H1 (cell line): ENCODE results near the gene TRPV4. TPM values are rescaled to one million over a fixed set of nuclear protein-coding genes. Genes with fewer than 3 reads are reported as not detected.

Experiments used
- CTCF ChIA-PET: fragments of 300-600 bp; sonication (Branson Sonifier 250); formaldehyde crosslinking; loops from one replicate; lab custom pipeline; 2021; ENCODE audit not compliant: partially characterized antibody; lab: Charles Lee
- POLR2A ChIA-PET: fragments of 300-600 bp; sonication (Branson Sonifier 250); formaldehyde crosslinking; loops from one replicate; lab custom pipeline; 2021; ENCODE audit warnings: inconsistent platforms; ENCODE audit not compliant: partially characterized antibody; lab: Charles Lee
- DNase-seq, 2 experiments: peaks; one replicate each; pipeline versions ENCODE4 v3.0.0 to v3.0.0-alpha.2; 2010 to 2022; ENCODE audit warnings: low spot score in 2 of 2, low read depth in 1 of 2, mixed read lengths in 1 of 2
- FAIRE-seq: peaks from 2 replicates; lab custom pipeline; 2011; peaks lifted over from hg19 to GRCh38; lab: Jason Lieb, UNC
- H2AFZ ChIP-seq: 2 replicates; pipeline ENCODE4 v1.8.1; 2012; ENCODE audit warnings: low read length, inconsistent platforms
- H2AK5ac ChIP-seq: 2 replicates; pipeline ENCODE4 v1.6.1; 2013; ENCODE audit warnings: low read depth, low read length
- H2BK120ac ChIP-seq: replicated peaks from 2 replicates; pipeline ENCODE3; 2013; ENCODE audit warnings: low read depth, low read length, inconsistent platforms
- H2BK12ac ChIP-seq: 2 replicates; pipeline ENCODE4 v1.6.1; 2013; ENCODE audit warnings: low read depth, low read length
- H2BK15ac ChIP-seq: 2 replicates; pipeline ENCODE4 v1.6.1; 2013; ENCODE audit warnings: low read length
- H2BK20ac ChIP-seq: 2 replicates; pipeline ENCODE4 v1.6.1; 2013; ENCODE audit warnings: low read length
- H2BK5ac ChIP-seq: 2 replicates; pipeline ENCODE4 v1.6.1; 2013; ENCODE audit warnings: low read depth, low read length
- H3K14ac ChIP-seq: 2 replicates; pipeline ENCODE4 v1.6.1; 2013; ENCODE audit warnings: inconsistent platforms; ENCODE audit not compliant: insufficient read length
- H3K18ac ChIP-seq: 2 replicates; pipeline ENCODE4 v1.6.1; 2013; ENCODE audit warnings: low read length; ENCODE audit errors: extremely low read depth
- H3K23ac ChIP-seq: 2 replicates; pipeline ENCODE4 v1.6.1; 2013; ENCODE audit warnings: inconsistent platforms; ENCODE audit not compliant: insufficient read length
- H3K23me2 ChIP-seq: 2 replicates; pipeline ENCODE4 v1.6.1; 2013; ENCODE audit warnings: low read depth, low read length
- H3K27ac ChIP-seq: 2 replicates; pipeline ENCODE4 v1.6.1; 2011; ENCODE audit warnings: low read depth, low read length, inconsistent platforms
- H3K27me3 ChIP-seq, 4 experiments: replicated peaks in 1 of 4; 1 replicate in 1 of 4; 2 replicates in 3 of 4; pipeline versions ENCODE4 v1.6.1 to v1.8.1; 2011 to 2013; ENCODE audit warnings: low read length in 3 of 4, mild to moderate bottlenecking in 3 of 4, inconsistent platforms in 2 of 4, mixed read lengths in 2 of 4, moderate library complexity in 1 of 4; ENCODE audit not compliant: control insufficient read depth in 3 of 4, insufficient read depth in 3 of 4; ENCODE audit errors: extremely low read depth in 1 of 4
- H3K36me3 ChIP-seq, 4 experiments: 2 replicates each; pipeline versions ENCODE4 v1.6.1 to v1.8.1; 2011 to 2013; ENCODE audit warnings: mild to moderate bottlenecking in 4 of 4, low read length in 3 of 4, moderate library complexity in 2 of 4, control low read depth in 1 of 4, inconsistent platforms in 1 of 4; ENCODE audit not compliant: insufficient read depth in 4 of 4, control insufficient read depth in 2 of 4
- H3K4ac ChIP-seq: replicated peaks from 2 replicates; pipeline ENCODE3; 2013; ENCODE audit warnings: low read length, low read depth, mixed read lengths, inconsistent platforms; ENCODE audit not compliant: insufficient read length
- H3K4me1 ChIP-seq, 4 experiments: replicated peaks in 1 of 4; 1 replicate in 1 of 4; 2 replicates in 3 of 4; pipeline versions ENCODE4 v1.6.1 to v1.8.1; 2011 to 2013; ENCODE audit warnings: low read length in 3 of 4, inconsistent platforms in 2 of 4, mixed read lengths in 1 of 4; ENCODE audit not compliant: insufficient read depth in 4 of 4, control insufficient read depth in 3 of 4
- H3K4me2 ChIP-seq, 2 experiments: 2 replicates each; pipeline versions ENCODE4 v1.6.1 to v1.8.1; 2011 to 2013; ENCODE audit warnings: low read depth in 2 of 2, low read length in 2 of 2, control low read depth in 1 of 2, inconsistent platforms in 1 of 2, mild to moderate bottlenecking in 1 of 2; ENCODE audit not compliant: insufficient read depth in 1 of 2
- H3K4me3 ChIP-seq, 4 experiments: fragments of 200-600, 300-600 bp in 1 of 4; sonication (generic), shearing (Covaris generic), sonication (Bioruptor Twin) in 1 of 4; 2 replicates each; pipeline versions ENCODE4 v1.5.1 to v1.8.1; 2011 to 2016; ENCODE audit warnings: low read length in 4 of 4, low read depth in 3 of 4, control low read depth in 2 of 4, inconsistent platforms in 2 of 4, mild to moderate bottlenecking in 2 of 4, mixed read lengths in 1 of 4, moderate library complexity in 1 of 4; ENCODE audit not compliant: insufficient read depth in 2 of 4; ENCODE audit errors: extremely low read depth in 1 of 4
- H3K56ac ChIP-seq: replicated peaks from 2 replicates; pipeline ENCODE3; 2013; ENCODE audit warnings: low read depth, mild to moderate bottlenecking, mixed read lengths, low read length, inconsistent platforms; ENCODE audit not compliant: insufficient read length
- H3K79me1 ChIP-seq: 2 replicates; pipeline ENCODE4 v1.6.1; 2013; ENCODE audit warnings: low read depth, low read length, control low read depth
- H3K79me2 ChIP-seq, 2 experiments: 2 replicates each; pipeline versions ENCODE4 v1.6.1 to v1.8.1; 2012 to 2013; ENCODE audit warnings: low read length in 2 of 2, mild to moderate bottlenecking in 2 of 2, inconsistent platforms in 1 of 2; ENCODE audit not compliant: insufficient read depth in 2 of 2, control insufficient read depth in 1 of 2
- H3K9ac ChIP-seq, 4 experiments: replicated peaks in 1 of 4; 1 replicate in 1 of 4; 2 replicates in 3 of 4; pipeline versions ENCODE4 v1.6.1 to v1.8.1; 2011 to 2013; ENCODE audit warnings: low read depth in 3 of 4, low read length in 3 of 4, control low read depth in 2 of 4, mild to moderate bottlenecking in 2 of 4, moderate library complexity in 2 of 4, inconsistent platforms in 1 of 4; ENCODE audit errors: extremely low read depth in 1 of 4
- H3K9me3 ChIP-seq, 2 experiments: 2 replicates each; pipeline versions ENCODE4 v1.6.1 to v1.8.1; 2012 to 2013; ENCODE audit warnings: mild to moderate bottlenecking in 2 of 2, moderate library complexity in 2 of 2, control low read depth in 1 of 2, inconsistent platforms in 1 of 2, low read depth in 1 of 2, low read length in 1 of 2, mixed read lengths in 1 of 2; ENCODE audit not compliant: insufficient read depth in 2 of 2
- H4K20me1 ChIP-seq, 2 experiments: replicated peaks in 1 of 2; 2 replicates each; pipeline versions ENCODE3 to v1.8.1; 2011 to 2013; ENCODE audit warnings: inconsistent platforms in 2 of 2, low read length in 2 of 2, mild to moderate bottlenecking in 1 of 2; ENCODE audit not compliant: insufficient read depth in 2 of 2, control insufficient read depth in 1 of 2
- H4K5ac ChIP-seq: 2 replicates; pipeline ENCODE4 v1.6.1; 2013; ENCODE audit warnings: low read length, low read depth, mixed read lengths, inconsistent platforms; ENCODE audit not compliant: insufficient read length
- H4K8ac ChIP-seq: 2 replicates; pipeline ENCODE4 v1.8.0; 2013; ENCODE audit warnings: mild to moderate bottlenecking, moderate library complexity, low read length, inconsistent platforms; ENCODE audit not compliant: insufficient read depth; ENCODE audit errors: extremely low read depth
- H4K91ac ChIP-seq: replicated peaks from 2 replicates; pipeline ENCODE3; 2013; ENCODE audit warnings: low read length, mixed read lengths, inconsistent platforms; ENCODE audit not compliant: insufficient read length
- ATF3 ChIP-seq: IDR thresholded peaks from 2 replicates; pipeline ENCODE4 v1.6.1; 2011; ENCODE audit warnings: low read depth, mild to moderate bottlenecking, low read length; ENCODE audit not compliant: insufficient read depth
- CEBPB ChIP-seq: IDR thresholded peaks from 2 replicates; pipeline ENCODE4 v1.6.1; 2012; ENCODE audit warnings: low read depth, low read length
- CHD1 ChIP-seq: IDR thresholded peaks from 2 replicates; pipeline ENCODE4 v1.6.1; 2012; ENCODE audit warnings: low read depth, low read length, improper control_type of control experiment
- CREB1 ChIP-seq: IDR thresholded peaks from 2 replicates; pipeline ENCODE4 v1.6.1; 2012; ENCODE audit warnings: inconsistent platforms
- FOSL1 ChIP-seq: IDR thresholded peaks from 2 replicates; pipeline ENCODE4 v1.6.1; 2011; ENCODE audit warnings: mild to moderate bottlenecking, low read depth, low read length, moderate library complexity; ENCODE audit not compliant: insufficient read depth
- GTF2F1 ChIP-seq: IDR thresholded peaks from 2 replicates; pipeline ENCODE4 v1.6.1; 2012; ENCODE audit warnings: low read depth, low read length, improper control_type of control experiment, borderline replicate concordance
- NANOG ChIP-seq: IDR thresholded peaks from 2 replicates; pipeline ENCODE4 v1.6.1; 2011; ENCODE audit warnings: low read length, low read depth, mild to moderate bottlenecking, inconsistent platforms; ENCODE audit not compliant: insufficient read depth, poor library complexity, severe bottlenecking
- POU5F1 ChIP-seq: IDR thresholded peaks from 2 replicates; pipeline ENCODE4 v1.6.1; 2011; ENCODE audit warnings: low read depth, mild to moderate bottlenecking, low read length, moderate library complexity
- RBBP5 ChIP-seq: IDR thresholded peaks from 2 replicates; pipeline ENCODE4 v1.7.1; 2012; ENCODE audit warnings: low read depth, mild to moderate bottlenecking, inconsistent platforms, low read length, moderate library complexity, borderline replicate concordance
- SP1 ChIP-seq: IDR thresholded peaks from 2 replicates; pipeline ENCODE4 v1.6.1; 2011; ENCODE audit warnings: low read depth, low read length
- TAF7 ChIP-seq: optimal IDR thresholded peaks from 2 replicates; pipeline ENCODE3; 2011; ENCODE audit warnings: low read depth, mild to moderate bottlenecking, inconsistent platforms, low read length, moderate library complexity, borderline replicate concordance
- TEAD4 ChIP-seq: IDR thresholded peaks from 2 replicates; pipeline ENCODE4 v1.6.1; 2012; ENCODE audit warnings: low read depth, low read length, inconsistent platforms, mixed read lengths
- WGBS, 2 experiments: shearing (Covaris generic) in 1 of 2; methylation state at CpG; one replicate each; pipeline versions ENCODE4 v1.1.6 to v1.1.7; 2013 to 2015; ENCODE audit warnings: low lambda C conversion rate in 2 of 2, mixed read lengths in 2 of 2, inconsistent platforms in 1 of 2, low coverage in 1 of 2, missing lambda C conversion rate in 1 of 2; ENCODE audit not compliant: insufficient replicate concordance in 2 of 2, insufficient coverage in 1 of 2, insufficient read length in 1 of 2; ENCODE audit errors: extremely low coverage in 1 of 2, missing lambda C conversion rate in 1 of 2; 5-methylcytosine and 5-hydroxymethylcytosine counted together
- polyA plus RNA-seq, 7 experiments: library from polyadenylated mRNA; depleted of rRNA in 3 of 7; stranded (reverse) in 5 of 7; unstranded in 2 of 7; fragments of >200 nt in 5 of 7; fragments of 200-250 nt in 2 of 7; gene quantifications; 1 replicate in 5 of 7; 2 replicates in 1 of 7; 4 replicates in 1 of 7; pipeline versions ENCODE4 v1.2.1 to v1.2.3, GENCODE V29; 2011 to 2013; ENCODE audit warnings: missing spikeins in 2 of 7, mixed read lengths in 2 of 7
- total RNA-seq: library from RNA; stranded (reverse); fragmentation: NEBNext Ultra II Directional; extraction: Animal tissue kit (Norgen Biotek cat#: 25700); gene quantifications from 2 replicates; pipeline ENCODE4 v1.2.1, GENCODE V29; 2021

The TRPV4 gene
- total and polyA plus RNA-seq, 2 of the 8 experiments (the other 6 are each of a cell fraction or from before 2014, with no cell fraction given): 2.1 to 6.2 TPM

- DNase-seq: no peak
- Histone ChIP-seq H2BK5ac (no peak overlapping the region), H2BK15ac (no peak overlapping the region), H2AFZ (no peak overlapping the region), H3K27me3 (no peaks in the 10 kb centered on the region; a peak in 1 of 7 replicates), H3K4ac (no peak overlapping the region), H2BK20ac (no peak overlapping the region), H3K56ac (no peak overlapping the region), H3K23ac (no peak overlapping the region), H3K23me2 (peaks cover 1% of the 10 kb centered on the region; the same call in 1 of the 2 replicates), H3K18ac (no peak overlapping the region), H2BK12ac (no peak overlapping the region), H3K4me2 (no peak overlapping the region), H4K20me1 (no peaks in the 10 kb centered on the region), H4K91ac (no peak overlapping the region), H3K27ac (no peak overlapping the region), H2BK120ac (no peak overlapping the region), H2AK5ac (no peak overlapping the region; the same call in 1 of the 2 replicates), H3K79me2 (no peaks in the 10 kb centered on the region), H3K14ac (no peak overlapping the region), H4K8ac (no peak overlapping the region), H3K79me1 (no peaks in the 10 kb centered on the region; the same call in 1 of the 2 replicates), H3K4me1 (peaks cover 0 to 6% (median 1%) of the 10 kb centered on the region in 4 experiments; a peak in 3 of 7 replicates), H3K4me3 (no peak overlapping the region), H3K9ac (no peak overlapping the region), H4K5ac (no peak overlapping the region), H3K36me3 (no peaks in the 10 kb centered on the region), H3K9me3 (no peaks in the 10 kb centered on the region)
- CTCF ChIA-PET: interaction anchor here (0.7 to 9.4 kb wide), 5 partner anchors 12 to 26 kb away, joined by 5 to 92 read pairs (median 10); no protein-coding TSS in a partner anchor
- no peak for FAIRE-seq
- 88% methylated on average over 2 of the region's 2 CpGs; no CpG with 5 or more reads in 1 of the 2 experiments for WGBS, 2 experiments
- POLR2A ChIA-PET: interaction anchor here (3.0 kb wide), 1 partner anchor 10 kb away, joined by 9 read pairs; no protein-coding TSS in a partner anchor
- no peak for TF ChIP-seq SP1
- TF ChIP-seq RBBP5: no peak
- TF ChIP-seq NANOG: no peak
- TF ChIP-seq FOSL1: no peak
- TF ChIP-seq ATF3: no peak
- TF ChIP-seq CHD1: no peak
- TF ChIP-seq GTF2F1: no peak
- no peak for TF ChIP-seq CREB1
- TF ChIP-seq TEAD4: no peak
- no peak for TF ChIP-seq POU5F1
- TF ChIP-seq CEBPB: no peak
- TF ChIP-seq TAF7: no peak
These were observed 2.5 kb downstream of the TRPV4 start for GRCh38 chr12:109830718-109831117.
